OCI-M2 (cell line): Measurements from ENCODE around the gene INTS3.
"Not testable (repeated sequence)": the region's sequence is repeated elsewhere in the genome, so short reads cannot be mapped to it uniquely, and the experiment has no call there.

ENCODE experiments used
- DNase-seq: peaks from one replicate; lab custom pipeline; 2025; ENCODE audit not compliant: unreplicated experiment; lab: John Stamatoyannopoulos, UW

The INTS3 gene

GRCh38 chr1:153698923-153699714 is 28.7 kb upstream of the INTS3 start:
- DNase-seq, result no peak

DNA sequence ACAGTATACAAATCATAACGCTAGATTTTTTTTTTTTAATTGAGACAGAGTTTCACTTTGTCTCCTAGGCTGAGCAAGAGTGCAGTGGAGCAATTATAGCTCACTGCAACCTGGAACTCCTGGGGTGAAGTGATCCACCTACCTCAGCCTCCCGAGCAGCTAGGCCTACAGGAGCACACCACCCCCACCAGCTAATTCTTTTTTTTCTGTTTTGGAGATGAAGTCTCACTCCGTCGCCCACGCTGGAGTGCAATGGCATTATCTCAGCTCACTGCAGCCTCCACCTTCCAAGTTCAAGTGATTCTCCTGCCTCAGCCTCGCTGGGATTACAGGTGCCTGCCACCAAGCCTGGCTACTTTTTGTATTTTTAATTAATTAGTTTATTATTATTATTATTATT is 28.1 kb upstream of the INTS3 start:
- no peak for DNase-seq

- DNase-seq, result no peak
These were observed 22.4 kb upstream of the INTS3 start for GRCh38 chr1:153705484-153705883.

- DNase-seq, result no peak
These were observed 16.8 kb upstream of the INTS3 start for GRCh38 chr1:153711026-153711425.

- DNase-seq, result not testable (repeated sequence)
These were observed 11.6 kb upstream of the INTS3 start for GRCh38 chr1:153716211-153716610.

GRCh38 chr1:153717330-153717729 is 10.5 kb upstream of the INTS3 start:
- DNase-seq, result no peak

DNA sequence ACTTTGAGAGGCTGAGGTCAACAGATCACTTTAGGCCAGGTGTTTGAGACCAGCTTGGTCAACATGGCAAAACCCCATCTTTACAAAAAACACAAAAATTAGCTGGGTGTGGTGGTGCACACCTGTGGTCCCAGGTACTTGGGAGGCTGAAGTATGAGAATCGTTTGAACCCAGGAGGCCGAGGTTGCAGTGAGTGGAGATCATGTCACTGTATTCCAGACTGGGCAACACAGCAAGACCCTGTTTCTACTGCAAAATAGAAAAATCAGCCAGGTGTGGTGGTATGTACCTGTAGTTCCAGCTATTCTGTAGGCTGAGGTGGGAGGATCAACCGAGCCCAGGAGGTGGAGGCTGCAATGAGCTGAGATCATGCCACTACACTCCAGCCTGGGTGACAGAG is 4.2 kb upstream of the INTS3 start:
- DNase-seq, result no peak

GRCh38 chr1:153724634-153725033 is 3.2 kb upstream of the INTS3 start:
- DNase-seq, result not testable (repeated sequence)

GRCh38 chr1:153728305-153729066 is 636 bp downstream of the INTS3 start:
- DNase-seq, result no peak

DNA sequence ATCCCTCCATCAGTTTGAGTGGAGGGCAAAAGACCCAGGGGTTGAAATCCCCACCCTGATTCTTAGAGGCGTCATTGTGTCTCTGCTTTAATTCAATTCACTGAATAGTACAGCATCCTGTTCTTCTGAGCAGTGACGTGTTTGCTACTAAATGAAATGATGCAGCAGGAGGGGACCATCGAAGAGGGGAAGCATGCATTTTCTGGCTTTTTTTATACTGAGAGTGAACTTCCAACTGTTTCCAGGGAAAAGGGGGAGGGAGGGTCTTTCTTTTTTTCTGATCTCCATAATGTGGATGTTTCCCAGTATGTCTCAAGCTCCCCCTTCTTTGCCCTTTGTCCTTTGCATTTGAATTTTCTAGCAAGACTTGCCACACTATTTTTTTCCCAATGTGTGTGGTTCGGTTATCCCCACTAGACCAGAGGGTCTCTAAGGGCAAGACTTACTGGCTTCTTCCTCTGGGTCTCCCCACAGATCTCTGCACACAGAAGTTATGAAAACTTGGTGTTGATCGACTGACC is 2.7 kb downstream of the INTS3 start:
- no peak for DNase-seq

DNA sequence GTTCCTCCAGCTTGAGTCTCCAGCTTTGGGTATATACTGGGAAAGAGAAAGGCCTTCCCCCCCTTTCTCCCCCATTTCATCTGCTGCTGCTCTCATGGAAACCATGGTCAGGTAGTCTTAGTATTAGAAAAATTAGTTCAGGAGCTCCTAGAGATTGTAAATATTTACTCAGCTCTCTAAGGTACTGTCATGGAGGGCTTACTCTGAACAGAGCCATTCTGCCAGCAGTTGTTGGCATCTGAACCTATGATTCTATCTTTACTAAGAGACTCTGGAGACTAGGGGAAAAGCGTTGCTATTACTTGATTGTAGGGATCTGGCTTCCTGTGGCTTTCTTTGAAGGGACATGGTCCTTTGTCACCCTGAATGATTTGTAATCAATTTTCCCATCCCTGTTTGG is 6.1 kb downstream of the INTS3 start:
- no peak for DNase-seq

DNA sequence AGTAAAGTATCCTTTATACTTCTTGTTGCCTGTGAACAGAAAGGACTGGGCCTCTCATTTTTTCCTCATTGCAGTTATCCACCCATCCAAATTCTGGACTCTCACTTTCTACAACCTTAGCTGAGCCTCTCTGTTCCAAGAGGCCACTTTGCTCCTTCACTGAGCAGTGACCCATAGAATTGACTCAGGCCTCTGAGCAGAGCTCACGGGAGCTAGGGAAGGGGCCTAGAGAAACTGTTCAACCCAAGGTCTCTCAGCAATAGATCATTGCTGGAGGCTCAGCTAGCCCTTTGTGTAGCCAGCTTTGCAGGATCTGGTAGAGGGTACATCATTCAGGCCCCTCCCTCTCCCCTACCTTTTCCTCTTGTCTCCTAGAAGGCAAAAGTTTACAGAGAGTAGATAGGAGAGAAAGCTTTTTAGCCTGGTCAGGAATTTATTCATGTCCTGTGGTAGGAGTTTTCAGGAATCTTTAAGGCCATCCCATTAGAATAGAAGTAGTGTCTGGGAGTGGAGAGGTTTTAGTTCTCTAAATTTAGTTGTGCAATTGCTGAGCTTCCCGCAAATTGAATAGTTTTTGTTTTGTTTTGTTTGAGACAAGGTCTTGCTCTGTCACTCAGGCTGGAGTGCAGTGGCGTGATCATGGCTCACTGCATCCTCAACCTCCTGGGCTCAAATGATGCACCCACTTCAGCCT is 6.7 kb downstream of the INTS3 start:
- no peak for DNase-seq

DNA sequence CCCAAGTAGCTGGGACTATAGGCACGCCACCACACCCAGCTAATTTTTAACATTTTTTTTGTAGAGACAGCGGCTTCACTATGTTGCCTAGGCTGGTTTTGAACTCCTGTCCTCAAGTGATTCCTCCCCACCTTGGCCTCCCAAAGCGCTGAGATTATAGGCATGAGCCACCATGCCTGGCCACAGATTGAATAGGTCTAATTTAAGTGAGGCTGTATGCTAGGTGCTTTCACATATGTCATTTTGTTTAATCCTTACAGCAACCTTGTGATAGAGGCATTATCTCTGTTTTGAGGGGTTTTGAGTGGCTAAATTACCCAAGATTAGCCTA is 7.2 kb downstream of the INTS3 start:
- no peak for DNase-seq

- no peak for DNase-seq
These were observed 14.1 kb downstream of the INTS3 start for GRCh38 chr1:153741986-153742385.

DNA sequence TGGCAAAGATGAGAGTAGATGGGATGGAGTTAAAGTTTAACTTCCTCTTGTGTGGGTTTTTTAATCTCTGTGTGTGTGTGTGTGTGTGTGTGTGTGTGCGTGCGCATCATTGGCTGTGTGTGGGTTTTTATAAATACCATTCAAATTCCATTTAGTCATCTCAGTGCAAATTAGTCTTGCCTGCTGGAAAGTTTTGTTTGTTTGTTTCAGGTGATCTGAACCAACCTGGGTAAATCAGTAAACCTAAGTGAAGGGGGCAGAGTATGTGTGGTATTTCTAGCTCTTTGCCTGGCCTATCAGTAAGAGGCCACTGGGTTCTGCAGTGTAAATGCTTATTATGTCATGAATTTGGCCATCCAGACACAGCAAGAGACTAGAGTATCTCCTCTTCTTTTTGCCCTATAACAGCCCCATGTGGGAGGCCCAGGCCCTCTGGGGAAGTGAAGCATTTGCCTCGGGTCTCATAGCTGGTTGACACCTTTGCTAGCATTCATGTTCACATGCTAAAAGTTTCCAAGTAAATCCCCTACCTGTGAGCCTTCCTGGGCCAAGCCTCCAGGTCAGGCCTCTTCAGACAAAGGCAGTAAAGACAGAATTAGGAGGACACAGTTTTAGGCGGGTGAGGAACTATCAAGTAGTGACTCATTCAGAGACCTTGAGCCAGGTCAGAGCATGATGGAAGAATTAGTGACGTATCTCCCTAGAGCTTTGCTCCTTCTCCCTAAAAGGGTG is 14.7 kb downstream of the INTS3 start:
- no peak for DNase-seq

DNA sequence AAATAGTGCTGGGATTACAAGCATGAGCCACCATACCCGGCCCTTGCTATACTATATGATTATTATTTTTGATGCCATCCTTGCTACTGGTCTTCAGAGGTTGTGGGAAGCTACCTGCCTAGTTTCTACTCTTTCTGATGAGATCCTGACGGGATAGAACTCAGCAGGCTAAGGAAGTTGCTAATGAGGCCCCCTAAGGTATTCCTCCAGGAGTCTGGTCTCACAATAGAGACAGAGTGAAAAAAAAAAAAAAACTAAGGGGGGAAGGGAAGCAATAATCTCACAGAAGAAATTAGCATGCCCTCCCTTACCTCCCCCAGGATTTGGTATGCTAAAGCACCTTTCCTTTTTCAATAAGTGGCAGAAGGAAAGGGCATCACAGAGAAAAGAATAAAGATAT is 17.6 kb downstream of the INTS3 start:
- DNase-seq, result no peak

- no peak for DNase-seq
These were observed 18.3 kb downstream of the INTS3 start for GRCh38 chr1:153746174-153746573.

DNA sequence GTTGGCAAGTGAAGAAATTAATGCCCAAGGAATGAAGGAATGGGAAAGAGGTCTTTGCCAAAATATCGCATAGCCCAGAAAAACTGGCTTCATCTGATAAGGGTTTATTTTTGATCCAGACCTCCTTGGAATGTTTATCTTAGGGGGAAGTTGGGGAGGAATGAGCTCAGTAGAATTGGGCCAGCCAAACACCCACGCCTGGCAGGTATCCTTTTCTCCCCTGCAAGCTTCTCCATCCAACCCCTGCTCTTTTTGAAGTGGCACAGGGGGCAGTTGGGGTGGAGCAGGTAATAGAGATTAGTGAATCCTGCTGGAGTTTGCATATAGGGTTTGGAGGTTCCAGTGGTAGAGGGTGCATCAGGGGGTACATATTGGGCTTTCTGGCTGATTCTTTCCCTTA is 21.1 kb downstream of the INTS3 start:
- no peak for DNase-seq

- peak; percentile 8 for DNase-seq
These were observed 21.7 kb downstream of the INTS3 start for GRCh38 chr1:153749408-153750005.
